HUES6 (cell line): Measurements from ENCODE around the gene PIK3R4.

Experiments used
- H3K27ac ChIP-seq: 2 replicates; pipeline ENCODE4 v1.7.0; 2013; ENCODE audit warnings: low read depth, mild to moderate bottlenecking, low read length, inconsistent platforms
- H3K27me3 ChIP-seq: 2 replicates; pipeline ENCODE4 v1.6.1; 2013; ENCODE audit warnings: low read length; ENCODE audit not compliant: control insufficient read depth, insufficient read depth
- H3K36me3 ChIP-seq: 2 replicates; pipeline ENCODE4 v1.6.1; 2013; ENCODE audit warnings: low read length; ENCODE audit not compliant: control insufficient read depth, insufficient read depth
- H3K4me1 ChIP-seq: 2 replicates; pipeline ENCODE4 v1.6.1; 2013; ENCODE audit warnings: low read length; ENCODE audit not compliant: control insufficient read depth, insufficient read depth
- H3K4me3 ChIP-seq: 2 replicates; pipeline ENCODE4 v1.5.1; 2013; ENCODE audit warnings: low read depth, low read length
- H3K9ac ChIP-seq: one replicate; pipeline ENCODE4 v1.6.1; 2013; ENCODE audit warnings: mild to moderate bottlenecking, low read length
- H3K9me3 ChIP-seq: 2 replicates; pipeline ENCODE4 v1.6.1; 2013; ENCODE audit warnings: low read depth, low read length; ENCODE audit not compliant: control insufficient read depth, insufficient read depth

The PIK3R4 gene

DNA sequence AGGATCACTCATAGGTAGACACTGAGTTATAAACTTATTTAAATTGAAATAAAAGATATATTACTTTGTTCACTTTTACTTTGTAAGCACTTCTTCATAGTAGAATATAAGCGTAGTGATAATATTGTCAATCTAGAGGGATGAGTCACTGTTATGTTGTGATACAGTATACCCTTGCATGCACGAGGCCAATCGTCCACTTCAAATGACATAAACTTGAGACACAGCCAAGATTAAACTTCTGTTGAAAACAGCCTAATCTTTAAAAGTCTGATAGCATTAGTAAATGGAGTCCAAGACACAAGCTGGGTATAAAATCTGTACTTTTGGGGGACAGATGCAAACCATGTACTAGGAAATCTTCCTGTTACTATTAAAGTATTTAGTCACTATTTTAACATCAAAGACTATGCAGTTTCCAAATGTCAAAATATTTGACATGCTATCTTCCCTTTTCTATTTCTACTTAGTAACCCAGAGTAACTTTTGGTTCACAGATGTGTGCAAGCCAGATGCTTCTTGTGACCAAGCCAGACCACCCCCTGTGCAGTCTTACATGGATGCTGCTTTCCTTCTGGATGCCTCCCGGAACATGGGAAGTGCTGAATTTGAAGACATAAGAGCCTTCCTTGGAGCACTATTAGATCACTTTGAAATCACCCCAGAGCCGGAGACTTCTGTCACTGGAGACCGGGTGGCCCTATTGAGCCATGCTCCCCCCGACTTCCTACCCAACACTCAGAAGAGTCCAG, 85.3 kb downstream of the PIK3R4 start:
- Histone ChIP-seq H3K4me1 (no peaks in the 10 kb centered on the region), H3K4me3 (no peak overlapping the region), H3K9ac (no peak overlapping the region), H3K27ac (no peak overlapping the region), H3K36me3 (no peaks in the 10 kb centered on the region), H3K27me3 (no peaks in the 10 kb centered on the region), H3K9me3 (0 out of 2 replicates have a peak, but pooled peaks cover 2% of the 10 kb centered on the region)

DNA sequence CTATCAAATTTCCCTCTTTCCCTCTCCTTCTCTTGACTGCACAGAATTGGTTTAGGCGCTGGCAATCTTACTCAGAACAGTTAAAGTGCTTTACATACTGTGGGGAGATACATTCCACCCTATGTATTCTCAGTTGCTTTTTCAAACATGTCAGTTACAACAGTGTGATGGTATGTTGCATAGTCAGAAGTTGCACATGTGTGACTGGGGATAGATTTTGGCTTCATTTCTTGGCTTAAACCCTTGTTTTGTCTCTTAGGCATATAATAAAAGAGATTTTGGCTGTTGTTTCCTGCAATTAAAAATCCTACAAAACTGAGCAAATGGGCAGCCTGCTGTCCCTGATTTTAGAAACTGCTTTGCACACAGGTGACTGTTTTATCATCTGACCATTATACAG, 86.7 kb downstream of the PIK3R4 start:
- Histone ChIP-seq H3K27ac (no peak overlapping the region), H3K4me3 (no peak overlapping the region), H3K9ac (no peak overlapping the region), H3K27me3 (no peaks in the 10 kb centered on the region), H3K9me3 (0 out of 2 replicates have a peak, but pooled peaks cover 2% of the 10 kb centered on the region), H3K4me1 (no peaks in the 10 kb centered on the region), H3K36me3 (peaks cover 3% of the 10 kb centered on the region; the same call in 1 of the 2 replicates)

DNA sequence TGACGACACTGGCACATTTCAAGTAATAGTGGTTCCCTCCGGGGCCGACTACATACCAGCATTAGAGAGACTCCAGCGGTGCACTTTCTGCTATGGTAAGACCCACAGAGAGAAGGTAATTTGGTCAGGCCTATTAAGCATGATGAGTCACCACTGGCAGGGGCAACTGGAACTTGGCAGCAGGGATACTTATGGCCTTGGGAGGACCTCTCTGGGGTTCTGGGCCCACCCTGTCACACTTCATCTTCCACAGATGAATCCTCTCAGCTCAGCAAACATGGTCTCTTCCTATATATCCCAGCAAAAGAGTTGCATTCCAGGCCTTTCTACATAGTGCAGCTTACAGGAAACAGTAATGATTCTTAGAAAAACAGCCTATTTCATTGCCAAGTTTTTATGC, 88.0 kb downstream of the PIK3R4 start:
- no peak overlapping the region for H3K27ac ChIP-seq
- no peak overlapping the region for H3K9ac ChIP-seq
- no peaks in the 10 kb centered on the region for H3K27me3 ChIP-seq
- H3K36me3 ChIP-seq, result peaks cover 3% of the 10 kb centered on the region; the same call in 1 of the 2 replicates
- 0 out of 2 replicates have a peak, but pooled peaks cover 2% of the 10 kb centered on the region for H3K9me3 ChIP-seq
- no peak overlapping the region for H3K4me3 ChIP-seq
- peaks cover 4% of the 10 kb centered on the region; the same call in 1 of the 2 replicates for H3K4me1 ChIP-seq

DNA sequence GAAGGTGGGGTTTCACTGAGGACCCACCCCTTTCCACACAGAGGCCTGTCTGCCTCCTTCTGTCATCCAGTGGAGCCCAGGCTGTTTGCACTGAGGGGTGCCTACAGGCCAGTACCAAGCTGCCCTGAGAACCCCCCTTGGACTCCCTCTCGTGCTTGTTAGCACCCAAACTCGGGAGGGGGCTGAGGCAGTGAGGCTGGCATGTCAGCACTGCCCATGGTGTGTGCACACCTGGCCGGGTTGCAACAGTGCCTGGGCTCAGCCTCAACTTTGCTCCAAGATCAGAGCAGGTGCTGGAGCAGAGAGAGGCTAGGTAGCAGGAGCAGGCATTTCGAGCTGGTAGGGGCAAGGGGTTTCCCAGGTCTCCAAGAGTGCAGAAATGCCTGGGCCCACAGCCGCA, 90.0 kb downstream of the PIK3R4 start:
- no peaks in the 10 kb centered on the region for H3K27me3 ChIP-seq
- no peak overlapping the region for H3K9ac ChIP-seq
- peaks cover 3% of the 10 kb centered on the region; the same call in 1 of the 2 replicates for H3K36me3 ChIP-seq
- H3K27ac ChIP-seq, result no peak overlapping the region
- no peak overlapping the region for H3K4me3 ChIP-seq
- 0 out of 2 replicates have a peak, but pooled peaks cover 2% of the 10 kb centered on the region for H3K9me3 ChIP-seq
- peaks cover 4% of the 10 kb centered on the region; the same call in 1 of the 2 replicates for H3K4me1 ChIP-seq

DNA sequence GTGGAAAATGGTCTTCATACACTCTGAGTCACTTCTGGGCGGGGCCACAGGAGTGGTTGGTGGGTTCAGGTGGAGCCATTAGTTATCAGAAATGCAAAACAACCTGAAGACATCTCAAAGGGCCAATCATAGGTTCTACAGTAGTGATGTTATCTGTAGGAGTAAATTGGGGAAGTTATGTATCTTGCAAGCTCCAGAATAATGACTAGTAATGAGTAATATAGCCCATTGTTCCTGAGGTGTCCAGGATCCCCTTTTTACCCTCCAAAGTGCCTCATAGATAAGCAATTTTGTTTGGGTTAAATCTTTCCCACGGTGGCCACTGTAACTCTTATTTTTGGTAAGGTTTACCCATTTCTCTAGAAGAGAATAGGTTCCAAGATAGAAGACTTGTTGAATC, 91.7 kb downstream of the PIK3R4 start:
- no peaks in the 10 kb centered on the region for H3K27me3 ChIP-seq
- 0 out of 2 replicates have a peak, but pooled peaks cover 2% of the 10 kb centered on the region for H3K9me3 ChIP-seq
- no peak overlapping the region for H3K27ac ChIP-seq
- H3K4me3 ChIP-seq, result no peak overlapping the region
- H3K36me3 ChIP-seq, result peaks cover 3% of the 10 kb centered on the region; the same call in 1 of the 2 replicates
- H3K4me1 ChIP-seq, result peaks cover 4% of the 10 kb centered on the region; the same call in 1 of the 2 replicates
- no peak overlapping the region for H3K9ac ChIP-seq

DNA sequence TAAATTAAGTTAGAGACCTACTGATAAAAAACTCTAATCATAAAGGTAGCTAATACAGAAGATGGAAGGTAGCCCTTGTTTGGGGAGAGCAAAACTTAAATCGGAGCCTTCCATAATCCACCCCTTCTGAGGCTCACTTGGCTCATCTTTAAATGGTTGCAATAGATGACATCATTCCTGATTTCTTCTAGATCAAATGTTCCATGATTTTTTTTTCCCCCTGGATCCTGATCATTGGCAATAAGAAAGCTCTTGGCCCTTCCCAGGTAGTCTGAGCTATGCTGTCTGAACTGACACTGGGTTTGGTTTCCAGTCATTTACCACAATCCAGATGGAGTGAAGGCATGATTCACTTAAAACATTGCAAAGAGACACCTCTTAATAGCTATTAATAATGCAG, 92.5 kb downstream of the PIK3R4 start:
- Histone ChIP-seq H3K4me1 (peaks cover 4% of the 10 kb centered on the region; the same call in 1 of the 2 replicates), H3K27me3 (no peaks in the 10 kb centered on the region), H3K9ac (no peak overlapping the region), H3K27ac (no peak overlapping the region), H3K4me3 (no peak overlapping the region), H3K36me3 (peaks cover 3% of the 10 kb centered on the region; the same call in 1 of the 2 replicates), H3K9me3 (0 out of 2 replicates have a peak, but pooled peaks cover 2% of the 10 kb centered on the region)

DNA sequence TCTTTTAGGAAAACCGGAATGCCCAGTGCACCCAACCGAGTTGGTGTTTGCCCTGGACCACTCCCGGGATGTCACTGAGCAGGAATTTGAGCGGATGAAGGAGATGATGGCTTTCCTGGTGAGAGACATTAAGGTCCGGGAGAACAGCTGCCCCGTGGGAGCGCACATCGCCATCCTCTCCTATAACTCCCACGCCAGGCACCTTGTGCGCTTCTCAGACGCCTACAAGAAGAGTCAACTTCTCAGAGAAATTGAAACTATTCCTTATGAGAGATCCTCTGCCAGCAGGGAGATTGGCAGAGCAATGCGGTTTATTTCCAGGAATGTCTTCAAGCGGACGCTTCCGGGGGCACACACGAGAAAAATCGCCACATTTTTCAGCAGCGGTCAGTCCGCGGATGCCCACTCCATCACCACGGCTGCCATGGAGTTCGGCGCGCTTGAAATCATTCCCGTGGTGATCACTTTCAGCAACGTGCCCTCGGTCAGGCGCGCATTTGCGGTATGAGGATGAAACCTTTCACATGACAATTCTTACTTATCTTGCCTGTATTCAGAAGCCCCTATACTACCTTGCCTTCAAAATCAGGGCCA, 97.5 kb downstream of the PIK3R4 start:
- H3K9ac ChIP-seq, result no peak overlapping the region
- H3K4me3 ChIP-seq, result no peak overlapping the region
- H3K27me3 ChIP-seq, result no peaks in the 10 kb centered on the region
- no peaks in the 10 kb centered on the region for H3K36me3 ChIP-seq
- H3K4me1 ChIP-seq, result no peaks in the 10 kb centered on the region
- no peak overlapping the region for H3K27ac ChIP-seq
- H3K9me3 ChIP-seq, result no peaks in the 10 kb centered on the region

DNA sequence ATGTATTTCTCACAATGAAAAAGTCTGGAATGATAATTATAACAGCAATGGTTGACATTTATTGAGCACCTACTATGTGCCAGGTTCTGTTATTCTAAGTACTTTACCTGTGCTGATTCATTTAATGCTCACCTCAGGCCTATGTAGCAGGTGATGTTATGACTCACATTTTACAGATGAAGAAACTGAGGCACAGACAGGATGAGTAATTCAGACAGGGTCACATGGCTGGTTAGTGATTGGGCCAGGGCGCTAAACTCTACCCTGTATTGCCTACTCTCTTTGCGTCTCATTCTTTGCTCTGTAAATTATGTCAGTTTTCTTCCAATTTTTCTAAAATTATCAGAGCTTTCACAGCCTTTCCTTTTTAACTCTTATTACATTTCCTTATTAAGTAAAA, 98.3 kb downstream of the PIK3R4 start:
- no peak overlapping the region for H3K4me3 ChIP-seq
- H3K27me3 ChIP-seq, result no peaks in the 10 kb centered on the region
- H3K9ac ChIP-seq, result no peak overlapping the region
- H3K36me3 ChIP-seq, result no peaks in the 10 kb centered on the region
- no peak overlapping the region for H3K27ac ChIP-seq
- no peaks in the 10 kb centered on the region for H3K4me1 ChIP-seq
- H3K9me3 ChIP-seq, result no peaks in the 10 kb centered on the region

DNA sequence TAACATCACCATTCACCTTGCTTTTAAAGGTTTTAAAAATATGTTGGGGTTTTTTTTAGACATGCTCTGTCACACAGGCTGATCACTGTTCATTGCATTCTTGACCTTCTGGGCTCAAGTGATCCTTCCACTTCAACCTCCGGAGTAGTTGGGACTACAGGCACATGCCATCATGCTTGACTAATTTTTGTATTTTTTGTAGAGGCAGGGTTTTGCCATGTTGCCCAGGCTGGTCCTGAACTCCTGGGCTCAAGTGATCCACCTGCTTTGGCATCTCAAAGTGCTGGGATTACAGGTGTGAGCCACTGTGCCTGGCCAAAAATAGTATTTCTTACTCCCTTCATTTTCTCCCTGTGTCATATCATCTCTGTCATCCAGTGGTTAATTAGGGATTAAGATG, 101.4 kb downstream of the PIK3R4 start:
- Histone ChIP-seq H3K36me3 (no peaks in the 10 kb centered on the region), H3K4me3 (no peak overlapping the region), H3K4me1 (no peaks in the 10 kb centered on the region), H3K27ac (no peak overlapping the region), H3K9me3 (no peaks in the 10 kb centered on the region), H3K9ac (no peak overlapping the region), H3K27me3 (no peaks in the 10 kb centered on the region)

DNA sequence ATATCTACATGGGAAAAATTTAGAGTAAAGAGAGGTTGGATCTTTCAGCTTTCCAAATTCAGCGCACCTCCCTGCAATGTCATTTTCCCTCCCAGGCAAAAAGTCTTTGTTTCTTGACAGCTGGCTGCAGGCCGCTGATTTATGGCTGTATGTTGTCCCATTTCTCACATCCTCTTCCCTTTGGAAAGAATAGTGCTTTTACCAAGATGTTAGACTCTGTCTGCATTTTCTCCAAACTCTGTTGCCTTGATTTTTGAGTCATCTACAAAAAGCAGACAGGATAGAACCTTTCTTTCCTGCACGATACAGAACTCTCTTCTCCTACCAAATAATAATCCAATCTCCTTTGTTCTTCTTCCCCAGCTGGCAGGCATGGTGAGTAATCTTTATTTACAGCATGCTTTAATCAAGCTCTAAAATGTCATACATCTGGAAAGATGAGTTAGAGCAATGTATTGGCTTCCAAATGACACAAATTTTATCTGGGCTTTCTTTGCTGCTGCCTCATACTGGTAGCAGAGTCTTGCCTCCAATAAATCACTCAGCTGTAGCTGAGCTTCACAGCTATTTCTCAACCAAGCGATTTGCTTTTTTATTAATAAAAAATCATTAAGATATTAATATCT, 101.9 kb downstream of the PIK3R4 start:
- Histone ChIP-seq H3K36me3 (no peaks in the 10 kb centered on the region), H3K4me3 (no peak overlapping the region), H3K9me3 (no peaks in the 10 kb centered on the region), H3K27me3 (no peaks in the 10 kb centered on the region), H3K27ac (no peak overlapping the region), H3K9ac (no peak overlapping the region), H3K4me1 (no peaks in the 10 kb centered on the region)

DNA sequence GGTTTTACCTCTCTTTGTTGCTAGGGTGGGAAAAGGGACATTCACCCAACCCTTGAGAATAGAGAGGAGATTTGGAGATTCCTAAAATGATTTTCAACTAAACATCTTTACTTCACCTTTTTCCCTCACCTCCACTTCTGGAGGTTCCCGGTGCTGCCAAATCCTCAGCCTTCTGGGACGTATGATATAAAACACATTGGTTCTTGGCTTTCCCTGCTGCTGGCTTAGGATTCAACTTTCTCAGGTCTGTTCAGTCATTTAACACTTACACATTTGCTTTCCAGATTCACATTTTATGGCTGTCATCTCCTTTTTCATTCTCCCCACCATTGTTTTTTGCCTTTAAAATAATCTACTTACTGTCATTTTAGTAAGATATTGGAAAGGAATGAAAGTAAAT, 106.6 kb downstream of the PIK3R4 start:
- no peaks in the 10 kb centered on the region for H3K27me3 ChIP-seq
- no peak overlapping the region for H3K27ac ChIP-seq
- no peak overlapping the region for H3K4me3 ChIP-seq
- H3K4me1 ChIP-seq, result no peaks in the 10 kb centered on the region
- no peaks in the 10 kb centered on the region for H3K36me3 ChIP-seq
- no peak overlapping the region for H3K9ac ChIP-seq
- no peaks in the 10 kb centered on the region for H3K9me3 ChIP-seq
